Measurements from ENCODE around the gene ARHGAP9. TPM values are rescaled to one million over a fixed set of nuclear protein-coding genes. Genes with fewer than 3 reads are reported as not detected.

ARHGAP9 gene
- polyA plus RNA-seq, 1 of the 3 experiments (the other 2 are of a cell fraction): 0.66 TPM

- Histone ChIP-seq H3K27me3 (ENCODE audit: insufficient read depth) (no peaks in the 10 kb centered on the region), H3K9me2 (no peaks in the 10 kb centered on the region), H3K79me2 (ENCODE audit: insufficient read depth) (peaks cover 40% of the 10 kb centered on the region), H3K9ac (no peak overlapping the region), H3K36me3 (replicated peaks in 1 of 2; ENCODE audit: control insufficient read depth in 1 of 2, insufficient read depth in 2 of 2, low read length in 1 of 2) (peaks cover 37 to 54% of the 10 kb centered on the region in 2 experiments), H3K27ac (ENCODE audit: low read depth in 2 of 2, low read length in 1 of 2) (no peak overlapping the region), H3K4me1 (ENCODE audit: control insufficient read depth in 1 of 2, insufficient read depth in 2 of 2, low read depth in 1 of 2, low read length in 1 of 2) (peaks cover 6 to 9% of the 10 kb centered on the region in 2 experiments; a peak in 3 of 4 replicates), H3K9me3 (no peaks in the 10 kb centered on the region), H3F3A (replicated peaks; ENCODE audit: insufficient read depth) (peaks cover 7% of the 10 kb centered on the region), H4K20me1 (ENCODE audit: insufficient read depth) (0 out of 2 replicates have a peak, but pooled peaks cover 4% of the 10 kb centered on the region), H3K4me3 (ENCODE audit: low read depth in 2 of 2, low read length in 1 of 2) (no peak overlapping the region), H2AFZ (ENCODE audit: low read depth) (no peak overlapping the region), H3K4me2 (no peak overlapping the region)
- POLR2A ChIA-PET: interaction anchor here (1.6 kb wide), 1 partner anchor 28 kb away, joined by 4 read pairs; the partner anchor contains the start of gene DDIT3
- peak; percentile 31; the same call in 1 of the 2 replicates for TF ChIP-seq CTCF (IDR thresholded peaks at IDR 0.05)
- no peak for TF ChIP-seq YY1 (IDR thresholded peaks at IDR 0.05; ENCODE audit: low read depth)
- TF ChIP-seq ELF1 (IDR thresholded peaks at IDR 0.05): no peak
- 92% methylated on average over 15 of the region's 15 CpGs for WGBS (ENCODE audit: low lambda C conversion rate)
- no peak for DNase-seq
- CTCF ChIA-PET: interaction anchor here (0.9 to 1.9 kb wide), 3 partner anchors 10 to 25 kb away, joined by 3 to 7 read pairs (median 3); no protein-coding TSS in a partner anchor
Measured at GRCh38 chr12:57491393-57492280, 12.0 kb upstream of the ARHGAP9 start.

GRCh38 chr12:57490126-57490525 is 10.5 kb upstream of the ARHGAP9 start:
- TF ChIP-seq MXI1 (IDR thresholded peaks at IDR 0.05; ENCODE audit: low read depth, low read length) (no peak), RCOR1 (IDR thresholded peaks at IDR 0.05; ENCODE audit: low read length) (no peak), FOSL2 (IDR thresholded peaks at IDR 0.05; ENCODE audit: borderline replicate concordance, low read depth) (no peak), GATA2 (CRISPR knock-in tag; IDR thresholded peaks at IDR 0.05) (no peak), POLR2AphosphoS5 (IDR thresholded peaks at IDR 0.05; ENCODE audit: low read depth, low read length) (no peak), SIN3A (IDR thresholded peaks at IDR 0.05; ENCODE audit: borderline replicate concordance, low read depth, low read length) (no peak), ZBTB33 (IDR thresholded peaks at IDR 0.05; ENCODE audit: borderline replicate concordance, low read depth) (no peak), REST (IDR thresholded peaks at IDR 0.05; ENCODE audit: low read depth, low read length) (no peak), RXRA (IDR thresholded peaks at IDR 0.05; ENCODE audit: borderline replicate concordance, low read depth) (no peak)
- Histone ChIP-seq H3K27ac (ENCODE audit: low read depth in 2 of 2, low read length in 1 of 2) (no peak overlapping the region; a peak in 1 of 4 replicates), H3K4me1 (ENCODE audit: control insufficient read depth in 1 of 2, insufficient read depth in 2 of 2, low read depth in 1 of 2, low read length in 1 of 2) (peaks cover 6 to 9% of the 10 kb centered on the region in 2 experiments; a peak in 3 of 4 replicates), H3K36me3 (replicated peaks in 1 of 2; ENCODE audit: control insufficient read depth in 1 of 2, insufficient read depth in 2 of 2, low read length in 1 of 2) (peaks cover 33 to 50% of the 10 kb centered on the region in 2 experiments), H3K4me2 (no peak overlapping the region; the same call in 1 of the 2 replicates), H4K20me1 (ENCODE audit: insufficient read depth) (0 out of 2 replicates have a peak, but pooled peaks cover 4% of the 10 kb centered on the region), H3F3A (replicated peaks; ENCODE audit: insufficient read depth) (peaks cover 7% of the 10 kb centered on the region), H3K9me3 (no peaks in the 10 kb centered on the region), H3K27me3 (ENCODE audit: insufficient read depth) (no peaks in the 10 kb centered on the region), H3K9me2 (no peaks in the 10 kb centered on the region), H2AFZ (ENCODE audit: low read depth) (no peak overlapping the region), H3K79me2 (ENCODE audit: insufficient read depth) (peaks cover 40% of the 10 kb centered on the region), H3K4me3 (ENCODE audit: low read depth in 2 of 2, low read length in 1 of 2) (no peak overlapping the region), H3K9ac (no peak overlapping the region)
- ChIA-PET CTCF (interaction anchor here (6.1 kb wide), 1 partner anchor 28 kb away, joined by 28 read pairs; no protein-coding TSS in a partner anchor), POLR2A (interaction anchor here (0.6 kb wide), 1 partner anchor 181 kb away, joined by 4 read pairs; no protein-coding TSS in a partner anchor)
- DNase-seq: no peak
- WGBS (ENCODE audit: low lambda C conversion rate): 92% methylated on average over 3 of the region's 4 CpGs

Measured in SK-N-SH (cell line).